GM04503 (cell line): ENCODE data around the gene SSBP3.
A peak's percentile ranks its signal among the peaks of the same experiment; 100 is the strongest.

ENCODE experiments used
- DNase-seq: peaks from one replicate; pipeline ENCODE4 v3.0.0-alpha.2; 2012; ENCODE audit warnings: low read depth

SSBP3 gene

GRCh38 chr1:54266908-54267307 is 139.3 kb downstream of the SSBP3 start:
- no peak for DNase-seq

DNA sequence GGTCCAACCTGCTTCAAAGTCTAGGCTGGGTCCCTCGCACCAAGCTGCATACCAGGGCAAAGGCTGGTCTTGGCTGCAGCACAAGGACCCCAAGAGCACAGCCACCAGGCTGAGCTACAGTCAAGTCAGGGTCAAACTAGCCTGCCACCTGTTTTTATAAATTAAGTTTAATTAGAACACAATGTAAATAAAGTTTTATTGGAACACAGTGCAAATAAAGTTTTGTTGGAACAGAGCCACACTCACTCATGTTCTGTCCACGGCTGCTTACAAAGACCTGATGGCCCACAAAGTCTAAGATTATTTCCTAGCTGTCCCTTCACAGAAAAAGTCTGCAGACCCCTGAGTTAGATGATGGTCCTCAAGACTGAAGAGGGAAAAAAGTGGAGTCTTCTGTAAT is 140.0 kb downstream of the SSBP3 start:
- DNase-seq = no peak

DNA sequence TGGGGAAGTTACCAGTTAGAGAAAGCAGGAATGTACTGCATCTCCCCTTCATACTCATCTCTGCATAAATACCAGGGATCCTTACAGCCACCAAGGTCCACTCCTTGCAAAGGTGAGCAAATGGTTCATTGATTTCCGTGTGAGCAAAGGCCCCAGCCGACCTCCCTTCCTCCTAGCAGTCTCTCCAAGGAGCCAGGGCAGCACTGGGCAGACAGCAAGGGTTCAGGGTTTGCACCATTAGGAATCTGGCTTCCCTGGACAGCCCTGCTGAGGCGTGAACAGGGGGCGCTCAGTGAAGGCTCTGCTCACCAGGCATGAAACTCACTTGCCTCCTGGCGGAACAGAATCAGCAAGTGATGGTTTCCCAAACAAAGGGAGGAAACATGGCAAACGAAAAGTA is 140.5 kb downstream of the SSBP3 start:
- DNase-seq = no peak

- no peak for DNase-seq
These were observed 141.1 kb downstream of the SSBP3 start for GRCh38 chr1:54265126-54265525.

DNA sequence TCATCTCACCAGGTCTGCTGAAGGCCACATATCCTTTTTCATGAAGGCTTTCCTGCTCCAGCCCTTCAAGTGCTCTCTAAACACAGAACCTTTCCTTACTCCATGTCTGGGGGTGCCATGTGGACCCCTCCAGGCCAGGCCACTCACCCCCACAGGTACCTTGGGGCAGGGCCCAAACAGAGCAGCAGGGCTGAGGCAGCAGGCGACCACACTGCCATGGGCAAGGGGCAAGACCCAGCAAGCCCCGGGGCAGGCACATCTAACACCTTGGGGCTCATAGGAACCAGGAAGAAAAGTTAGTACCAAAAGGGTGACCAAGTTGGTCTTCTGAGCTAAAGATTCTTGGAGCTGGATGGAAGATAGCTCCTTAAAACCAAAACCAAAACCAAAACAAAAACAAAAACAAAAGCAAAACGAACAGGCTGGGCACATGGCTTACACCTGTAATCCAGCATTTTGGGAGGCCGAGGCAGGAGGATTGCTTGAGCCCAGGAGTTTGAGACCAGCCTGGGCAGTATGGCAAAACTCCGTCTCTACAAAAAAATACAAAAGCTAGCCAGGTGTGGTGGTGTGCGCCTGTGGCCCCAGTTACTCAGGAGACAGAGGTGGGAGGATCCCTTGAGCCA is 142.5 kb downstream of the SSBP3 start:
- no peak for DNase-seq

DNA sequence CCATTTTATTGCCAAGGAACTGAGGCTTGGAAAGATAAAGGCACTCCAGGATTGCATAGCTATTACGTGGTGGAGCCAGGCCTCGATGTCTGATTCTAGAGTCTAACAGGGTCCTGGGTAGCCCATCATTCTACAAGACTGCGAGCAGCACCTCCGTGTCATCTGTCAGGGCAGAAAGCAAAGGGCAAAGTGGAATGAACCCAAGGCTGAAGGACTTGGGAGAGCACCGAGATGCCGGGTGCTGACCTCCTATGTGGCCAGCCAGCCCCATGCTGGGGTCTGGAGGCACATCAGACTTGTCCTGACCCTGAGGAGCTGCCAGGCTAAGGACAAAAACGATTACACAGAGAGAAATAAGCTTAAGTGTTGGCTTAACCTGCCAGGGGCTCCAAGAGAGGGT is 143.9 kb downstream of the SSBP3 start:
- no peak for DNase-seq

DNA sequence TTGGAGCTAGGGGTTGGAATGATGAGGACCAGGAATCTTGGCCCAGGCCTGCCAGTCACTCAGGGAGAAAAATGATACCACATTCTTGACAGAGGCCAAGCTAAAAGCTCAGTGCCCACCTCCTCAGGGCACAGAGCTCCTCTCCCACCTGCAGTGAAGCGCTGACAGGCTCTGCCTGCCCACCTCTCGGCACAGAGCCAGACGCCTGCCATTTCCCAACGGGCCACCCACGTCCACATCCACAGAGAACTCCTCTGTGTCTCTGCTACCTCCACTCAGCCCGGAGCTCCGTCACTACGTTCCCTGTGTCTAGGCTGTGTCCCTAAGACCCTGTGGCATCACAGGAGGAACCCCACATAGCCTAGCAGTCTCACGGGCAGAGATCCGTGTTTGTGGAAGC is 145.4 kb downstream of the SSBP3 start:
- DNase-seq = no peak

- no peak for DNase-seq
These were observed 146.6 kb downstream of the SSBP3 start for GRCh38 chr1:54259546-54260140.

DNA sequence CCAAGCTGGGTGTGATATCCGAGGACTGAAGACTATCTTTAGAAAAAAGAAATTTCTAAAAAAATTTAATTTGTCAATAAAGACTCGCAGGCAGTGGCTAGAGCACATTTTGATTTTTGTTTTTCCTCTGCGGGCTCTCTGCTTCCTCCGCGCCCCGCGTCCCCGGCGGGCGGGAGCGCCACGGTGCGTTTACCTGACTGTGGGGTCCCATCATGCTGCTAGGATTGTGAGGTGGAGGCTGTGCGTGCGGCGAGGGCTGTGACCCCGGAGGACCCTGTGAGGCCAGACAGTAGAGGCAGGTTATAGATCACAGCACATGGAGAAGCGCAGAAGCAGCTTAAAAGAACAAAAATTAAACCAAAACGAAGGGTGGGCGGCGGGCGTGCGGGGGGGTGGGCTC is 148.3 kb downstream of the SSBP3 start:
- DNase-seq = no peak

DNA sequence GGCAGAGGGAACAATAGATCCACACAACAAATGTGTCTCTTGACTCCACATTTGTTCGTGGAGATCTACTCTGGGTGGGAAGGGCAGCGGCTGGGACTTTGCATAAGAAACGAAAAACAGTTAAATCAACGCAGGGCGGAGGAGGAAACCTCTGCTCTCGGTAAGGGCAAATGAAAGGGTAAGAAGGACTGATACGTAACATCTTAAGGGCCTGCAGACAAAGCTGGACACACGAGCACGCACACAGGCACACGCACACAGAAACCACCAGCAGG is 148.9 kb downstream of the SSBP3 start:
- DNase-seq = no peak

- DNase-seq = no peak
These were observed 149.5 kb downstream of the SSBP3 start for GRCh38 chr1:54256522-54257345.

- no peak for DNase-seq
These were observed 151.0 kb downstream of the SSBP3 start for GRCh38 chr1:54255026-54255702.

DNA sequence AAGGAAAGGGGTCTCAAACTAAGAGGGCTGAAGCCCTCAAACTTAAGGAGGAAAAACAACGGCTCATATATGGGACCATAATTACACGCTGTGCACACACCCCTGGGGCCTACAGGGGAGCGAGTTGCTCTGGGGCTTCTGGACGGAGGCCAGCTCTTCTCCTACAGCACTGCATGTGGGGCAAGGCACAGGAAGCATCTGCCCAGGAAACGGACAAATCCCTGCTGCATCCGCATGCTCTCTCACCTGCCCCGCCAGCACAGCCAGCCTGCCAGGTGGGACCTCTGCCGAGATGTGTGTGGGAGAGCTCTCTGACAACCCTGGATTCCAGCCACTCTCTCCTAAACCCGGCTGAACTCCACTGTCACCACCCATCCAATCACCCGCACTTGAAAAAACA is 152.1 kb downstream of the SSBP3 start:
- DNase-seq = no peak

DNA sequence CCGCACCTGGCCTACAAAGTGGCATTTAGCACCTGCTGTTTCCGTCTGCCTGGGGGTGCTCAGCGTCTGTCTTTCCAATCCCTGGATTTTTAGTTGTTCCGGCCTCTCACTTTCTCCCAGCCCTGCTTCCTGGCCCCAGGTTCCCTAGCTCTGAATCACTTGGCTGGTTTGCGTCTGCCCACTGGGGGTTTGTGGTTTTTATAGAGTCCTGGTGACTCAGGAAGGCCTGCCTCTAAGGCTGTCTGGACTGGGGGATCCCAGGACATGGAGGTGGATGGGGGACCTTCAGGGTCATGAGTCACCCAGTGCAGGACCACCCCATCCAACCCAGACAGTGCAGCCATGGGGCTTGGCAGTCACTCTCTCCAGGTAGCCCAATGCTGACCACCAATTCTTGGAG is 152.7 kb downstream of the SSBP3 start:
- DNase-seq = peak; percentile 68

- no peak for DNase-seq
These were observed 153.7 kb downstream of the SSBP3 start for GRCh38 chr1:54252371-54252936.

DNA sequence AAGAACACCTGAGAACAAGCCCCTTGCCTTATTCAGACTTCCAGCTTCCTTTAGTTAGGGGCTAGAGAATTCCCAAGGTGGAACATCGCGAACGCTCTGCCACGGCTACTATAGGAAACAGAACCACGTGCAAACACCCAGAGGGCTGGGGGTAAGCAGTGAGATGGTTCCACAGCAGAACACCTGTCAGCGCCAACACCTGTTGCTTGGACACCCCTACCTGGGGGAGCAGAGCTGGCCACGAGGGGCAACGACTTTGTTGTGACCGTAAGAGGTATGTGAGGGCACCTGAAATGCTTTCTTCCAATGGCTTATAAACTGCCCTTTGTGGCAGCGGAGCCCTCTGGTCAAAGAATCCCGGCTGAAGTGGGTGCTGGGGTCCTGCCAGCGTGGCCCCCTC is 155.5 kb downstream of the SSBP3 start:
- no peak for DNase-seq

GRCh38 chr1:54249819-54250435 is 156.3 kb downstream of the SSBP3 start:
- DNase-seq = peak; percentile 43

DNA sequence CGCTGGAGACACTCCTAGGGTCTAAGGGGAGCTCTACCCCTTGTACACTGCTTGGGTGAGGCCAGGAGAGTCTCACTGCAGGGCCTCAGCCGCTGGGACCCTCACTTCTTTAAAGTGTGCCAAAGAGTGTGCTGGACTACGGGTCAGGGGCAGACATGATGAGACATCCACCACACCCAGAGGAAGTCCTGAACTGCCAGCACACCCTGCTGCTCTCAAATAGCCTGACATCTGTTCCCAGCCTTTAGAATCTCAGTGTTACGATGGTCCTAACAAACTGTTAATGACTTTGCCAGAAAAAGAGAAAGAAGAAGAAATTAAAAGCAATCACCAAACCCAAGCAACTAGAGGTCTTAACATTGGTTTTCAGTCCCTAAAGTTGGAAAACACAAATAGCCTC is 157.2 kb downstream of the SSBP3 start:
- DNase-seq = no peak

DNA sequence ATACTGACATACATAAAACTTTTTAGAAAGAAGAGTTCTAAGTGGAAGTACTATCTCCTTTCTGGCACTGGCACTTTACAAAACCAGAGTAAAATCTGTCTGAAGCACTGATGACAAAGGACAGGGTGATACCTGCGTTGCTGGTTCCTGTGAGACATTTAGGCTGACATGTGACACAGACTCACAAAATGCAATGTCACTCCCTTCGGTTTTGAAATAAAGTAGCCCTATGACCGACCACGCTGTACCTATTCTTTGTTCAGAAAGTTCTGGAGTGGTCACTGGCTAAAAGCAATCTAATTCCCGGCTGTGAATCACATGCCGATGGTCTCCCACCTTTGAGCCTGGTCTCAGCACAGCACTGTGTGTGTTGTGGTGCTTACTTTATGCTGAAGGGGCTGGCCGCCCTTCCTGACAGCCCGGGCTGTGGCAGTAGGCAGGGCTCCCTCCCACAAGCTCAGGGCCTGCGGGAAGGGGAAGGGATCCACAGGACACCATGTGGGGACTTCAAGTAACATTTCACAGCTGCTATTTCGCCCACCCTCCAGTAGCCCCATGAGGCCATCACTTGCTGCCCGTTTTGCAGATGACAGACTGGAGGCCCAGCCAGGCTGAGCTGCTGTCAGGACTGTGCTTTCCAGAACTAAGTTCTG is 158.2 kb downstream of the SSBP3 start:
- no peak for DNase-seq

DNA sequence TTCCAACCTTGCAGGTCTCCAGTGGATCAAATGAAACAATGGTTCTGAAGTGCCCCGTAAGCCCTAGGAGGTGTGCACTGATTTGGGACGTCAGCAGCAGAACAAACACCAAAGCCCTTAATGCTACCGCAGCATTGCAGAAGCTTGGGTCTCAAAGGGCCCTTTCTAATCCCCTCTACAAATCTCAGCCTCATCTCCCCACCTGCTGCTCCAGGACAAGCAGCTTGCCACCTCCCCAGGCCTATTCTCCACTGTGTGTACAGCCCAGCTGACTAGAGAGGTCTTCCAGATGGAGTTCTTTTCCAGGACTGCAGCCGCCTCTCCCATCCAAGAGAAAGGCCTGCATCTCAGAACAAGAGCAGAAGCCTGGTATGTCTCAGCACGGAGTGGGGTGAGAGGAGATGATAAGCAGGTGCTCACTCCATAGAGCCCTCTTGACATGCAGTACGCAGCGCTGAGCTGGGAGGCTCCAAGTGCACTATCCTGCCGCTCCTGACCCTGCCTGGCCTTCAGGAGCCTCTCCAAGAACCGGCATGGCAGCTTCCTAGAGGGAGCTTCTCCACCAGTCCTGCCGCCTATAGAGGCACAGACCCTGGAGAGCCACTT is 160.0 kb downstream of the SSBP3 start:
- DNase-seq = no peak

DNA sequence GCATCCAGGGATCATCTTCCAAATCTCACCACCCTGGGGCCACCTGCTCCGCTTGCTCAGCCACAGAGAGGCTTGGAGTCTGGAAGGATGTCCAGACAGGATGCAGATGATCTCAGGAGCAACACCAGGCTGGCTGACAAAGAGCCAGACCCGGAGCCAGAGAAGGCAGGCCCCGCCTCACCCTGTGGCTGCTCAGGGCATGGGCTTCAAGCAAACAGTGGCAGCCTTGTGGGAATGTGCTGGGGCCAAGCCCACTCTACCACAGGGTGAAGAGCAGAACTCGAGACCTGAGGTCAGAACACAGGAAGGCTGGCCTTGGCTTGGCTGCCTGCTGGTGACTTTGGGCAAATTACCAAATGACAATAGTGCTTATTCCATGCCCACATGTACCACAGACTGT is 160.7 kb downstream of the SSBP3 start:
- no peak for DNase-seq
